Medulla oblongata (tissue), 1 donor: Measurements from ENCODE around the gene COL6A3.

ENCODE experiments used
- DNase-seq: peaks from one replicate; pipeline ENCODE4 v3.0.0-alpha.2; 2015; ENCODE audit errors: extremely low spot score

The COL6A3 gene

DNA sequence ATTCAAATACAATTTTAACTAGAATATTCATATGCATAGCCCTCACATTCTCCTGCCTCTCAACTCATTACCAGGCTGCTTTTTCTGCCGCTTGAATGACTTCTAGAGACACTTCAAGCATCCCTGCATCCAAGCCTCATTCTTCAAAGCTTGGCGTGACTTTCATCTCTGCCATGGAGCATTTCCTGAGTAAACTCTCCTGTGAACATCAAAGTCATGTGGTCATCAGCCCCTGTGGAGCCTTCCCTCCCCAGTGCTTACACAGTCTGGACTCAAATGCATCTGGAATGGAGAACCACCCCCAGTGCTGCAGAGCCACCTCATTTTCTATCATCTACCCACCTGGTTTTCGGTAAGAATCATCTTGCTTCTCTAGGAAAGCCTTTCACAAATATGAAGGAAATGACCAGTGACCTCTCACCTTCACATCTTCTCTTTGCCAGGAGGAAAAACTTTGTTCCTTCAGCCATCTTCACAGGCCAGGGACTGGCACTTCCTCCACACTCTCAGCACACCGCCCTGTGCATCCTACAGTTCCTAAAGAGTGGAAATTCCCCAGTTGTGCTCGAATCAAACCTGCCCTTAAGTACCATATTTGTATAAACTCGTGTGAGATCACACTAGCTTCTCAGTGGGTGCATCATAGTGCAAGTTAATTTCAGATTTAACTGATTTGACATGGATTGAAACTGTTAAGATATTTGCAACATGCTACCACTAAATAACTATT is 116.4 kb downstream of the COL6A3 start:
- no peak for DNase-seq

DNA sequence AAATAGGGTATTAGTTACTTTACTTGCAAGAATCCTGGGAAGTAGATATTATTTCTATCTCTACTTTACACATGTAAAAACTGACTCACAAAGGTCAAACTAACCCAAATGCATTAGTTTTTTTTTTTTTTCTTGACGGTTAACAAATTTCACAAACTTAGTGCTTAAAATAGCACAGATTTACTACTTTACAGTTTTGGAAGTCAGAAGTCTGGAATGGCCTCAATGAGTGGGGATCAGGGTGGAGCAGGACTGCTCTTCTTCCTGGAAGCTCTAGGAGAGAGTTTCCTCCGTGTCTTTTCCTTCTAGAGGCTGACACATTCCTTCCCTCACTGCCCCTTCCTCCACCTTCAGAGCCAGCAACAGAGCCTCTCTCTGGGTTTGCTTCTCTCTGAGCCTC is 117.2 kb downstream of the COL6A3 start:
- DNase-seq = no peak

- DNase-seq = no peak
Observed at GRCh38 chr2:237295889-237296480, 118.0 kb downstream of the COL6A3 start.

GRCh38 chr2:237294460-237294859 is 119.5 kb downstream of the COL6A3 start:
- DNase-seq = no peak

DNA sequence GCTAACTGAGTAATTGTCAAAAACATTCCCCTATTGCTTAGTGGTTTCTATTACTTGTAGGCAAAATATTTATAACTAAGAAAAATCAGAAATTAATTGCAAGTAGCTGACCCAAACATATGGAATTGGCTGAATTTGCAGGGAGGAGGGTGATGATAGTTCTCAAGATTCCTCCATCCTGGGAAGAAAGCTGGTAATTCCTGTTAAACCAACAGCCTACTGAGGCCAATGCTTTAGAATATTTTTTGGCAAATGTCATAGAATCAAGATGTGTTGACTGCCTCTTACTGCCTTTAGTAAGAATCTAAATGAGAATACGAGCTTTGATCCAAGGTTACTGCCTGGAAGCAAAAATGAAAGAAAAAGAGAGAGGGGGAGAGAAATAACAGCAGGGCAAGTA is 120.0 kb downstream of the COL6A3 start:
- no peak for DNase-seq

DNA sequence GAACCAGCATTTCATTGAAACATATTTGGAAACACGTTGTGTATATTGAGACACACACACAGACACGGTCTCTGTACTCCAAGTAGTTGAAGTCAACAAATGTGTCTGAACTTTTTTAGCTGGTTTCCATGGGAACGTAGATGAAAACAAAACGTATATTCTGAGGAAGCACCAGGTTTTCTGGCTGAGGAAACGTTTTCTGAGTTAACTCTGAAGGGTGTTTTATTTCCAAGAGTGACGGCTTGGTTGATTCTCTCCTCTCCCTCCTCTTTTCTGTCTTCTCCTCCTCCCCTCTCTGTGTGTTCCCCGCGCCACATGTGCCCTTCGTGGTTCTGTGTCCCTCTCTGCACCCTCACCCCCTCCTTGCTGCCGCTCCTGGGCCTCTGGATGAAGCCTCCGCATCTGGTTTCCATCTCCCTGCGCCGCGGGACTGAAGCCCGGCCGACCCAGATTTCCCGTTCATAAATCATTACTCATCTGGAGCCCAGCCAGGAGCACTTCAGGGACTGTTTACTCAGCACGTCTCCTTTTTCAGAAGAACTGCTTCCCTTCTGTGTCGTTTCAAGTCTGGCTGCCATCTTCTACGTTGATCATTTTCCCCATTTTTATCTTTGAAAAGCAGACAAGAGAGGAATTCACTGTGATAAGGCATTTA is 122.7 kb downstream of the COL6A3 start:
- peak; percentile 30 for DNase-seq

- no peak for DNase-seq
Observed at GRCh38 chr2:237290261-237290660, 123.7 kb downstream of the COL6A3 start.

GRCh38 chr2:237289139-237289538 is 124.8 kb downstream of the COL6A3 start:
- DNase-seq = no peak

- DNase-seq = no peak
Observed at GRCh38 chr2:237287872-237288271, 126.1 kb downstream of the COL6A3 start.

DNA sequence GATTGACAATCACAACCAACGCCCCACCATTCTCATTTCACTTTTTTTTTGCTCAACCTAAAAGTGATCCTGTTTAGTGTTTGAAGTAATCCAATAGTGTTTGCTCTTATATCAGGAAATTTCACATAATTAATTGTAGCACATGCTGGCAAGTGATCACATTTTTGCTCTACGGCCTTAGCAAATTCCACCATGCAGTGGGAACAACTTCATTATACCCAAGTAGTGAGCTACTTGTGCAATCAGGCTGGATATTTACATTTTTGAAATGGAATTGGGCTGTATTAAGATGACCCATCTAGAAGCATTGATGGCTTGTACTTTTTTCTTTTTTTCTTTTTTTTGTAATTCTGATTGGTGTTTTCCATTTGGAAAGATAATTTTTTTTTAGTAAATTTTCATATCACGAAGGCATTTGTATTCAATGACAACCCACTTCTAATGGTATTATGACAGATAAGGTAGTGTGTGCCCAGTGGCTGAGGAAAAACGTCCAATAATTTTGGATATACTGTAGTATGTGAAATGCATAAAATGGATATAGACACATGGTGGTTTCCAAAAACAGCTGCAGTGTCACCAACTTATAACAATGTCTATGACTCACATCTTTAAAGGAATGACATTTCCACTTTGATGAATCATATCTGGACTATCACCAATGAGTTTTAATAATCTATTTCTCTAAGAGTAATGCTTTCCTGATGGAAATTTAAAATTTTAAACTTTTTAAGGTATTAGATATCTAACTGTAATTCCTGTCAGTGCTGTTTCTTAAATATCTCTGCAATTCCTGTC is 130.6 kb downstream of the COL6A3 start:
- no peak for DNase-seq

- no peak for DNase-seq
Observed at GRCh38 chr2:237282568-237283128, 131.3 kb downstream of the COL6A3 start.

- DNase-seq = no peak
Observed at GRCh38 chr2:237281836-237282306, 132.1 kb downstream of the COL6A3 start.

GRCh38 chr2:237280939-237281338 is 133.0 kb downstream of the COL6A3 start:
- no peak for DNase-seq

DNA sequence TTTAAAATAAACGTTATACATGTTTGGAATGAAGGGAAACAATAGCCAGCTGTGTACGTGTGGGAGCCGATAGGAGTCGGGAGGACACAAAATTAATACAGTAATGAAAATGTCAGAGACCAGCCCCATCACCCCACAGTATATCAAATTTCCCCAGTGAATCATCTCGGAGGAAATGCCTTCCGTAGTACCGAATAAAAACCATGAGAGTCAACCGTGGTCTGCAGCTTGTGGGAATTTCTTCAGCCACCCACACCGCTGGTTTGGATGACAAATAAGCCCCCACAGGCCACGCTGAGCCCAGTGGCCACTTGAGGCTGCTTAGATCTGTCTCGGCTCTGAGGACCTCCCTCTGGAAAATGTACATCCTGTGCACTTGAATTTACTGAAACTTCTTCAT is 133.7 kb downstream of the COL6A3 start:
- DNase-seq = no peak

- DNase-seq = no peak
Observed at GRCh38 chr2:237279012-237279768, 134.8 kb downstream of the COL6A3 start.

GRCh38 chr2:237278568-237278967 is 135.4 kb downstream of the COL6A3 start:
- DNase-seq = peak; percentile 45

GRCh38 chr2:237276716-237277490 is 137.1 kb downstream of the COL6A3 start:
- DNase-seq = no peak
